Hematopoietic multipotent progenitor cell treated with erythropoietin and hydrocortisone succinate and interleukin-3 and kit ligand, for 6 days (in vitro differentiated cells): ENCODE results near the gene LRRC37A3.
"Not testable (repeated sequence)": the region's sequence is repeated elsewhere in the genome, so short reads cannot be mapped to it uniquely, and the experiment has no call there.

Source experiments
- DNase-seq: peaks from one replicate; pipeline ENCODE4 v3.0.0-alpha.2; 2015

The LRRC37A3 gene

DNA sequence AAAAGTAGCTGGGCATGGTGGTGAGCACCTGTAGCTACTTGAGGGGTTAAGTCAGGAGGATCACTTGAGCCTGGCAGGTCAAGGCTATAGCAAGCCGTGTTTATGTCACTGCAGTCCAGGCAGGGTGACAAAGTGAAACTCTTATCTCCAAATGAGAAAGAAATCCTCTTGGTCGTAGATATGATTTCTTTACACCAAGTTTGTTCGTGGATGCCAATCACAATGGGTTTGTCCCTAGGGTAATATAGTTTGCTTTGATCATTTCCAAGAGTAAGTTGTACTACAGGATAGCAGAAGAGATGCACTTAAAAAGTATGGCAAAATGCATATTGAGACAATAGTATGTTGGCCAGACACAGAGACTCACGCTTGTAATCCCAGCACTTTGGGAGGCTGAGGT, 6.0 kb upstream of the LRRC37A3 start:
- peak; percentile 26 for DNase-seq

GRCh38 chr17:64923051-64923568, 3.8 kb upstream of the LRRC37A3 start:
- peak; percentile 95 for DNase-seq

DNA sequence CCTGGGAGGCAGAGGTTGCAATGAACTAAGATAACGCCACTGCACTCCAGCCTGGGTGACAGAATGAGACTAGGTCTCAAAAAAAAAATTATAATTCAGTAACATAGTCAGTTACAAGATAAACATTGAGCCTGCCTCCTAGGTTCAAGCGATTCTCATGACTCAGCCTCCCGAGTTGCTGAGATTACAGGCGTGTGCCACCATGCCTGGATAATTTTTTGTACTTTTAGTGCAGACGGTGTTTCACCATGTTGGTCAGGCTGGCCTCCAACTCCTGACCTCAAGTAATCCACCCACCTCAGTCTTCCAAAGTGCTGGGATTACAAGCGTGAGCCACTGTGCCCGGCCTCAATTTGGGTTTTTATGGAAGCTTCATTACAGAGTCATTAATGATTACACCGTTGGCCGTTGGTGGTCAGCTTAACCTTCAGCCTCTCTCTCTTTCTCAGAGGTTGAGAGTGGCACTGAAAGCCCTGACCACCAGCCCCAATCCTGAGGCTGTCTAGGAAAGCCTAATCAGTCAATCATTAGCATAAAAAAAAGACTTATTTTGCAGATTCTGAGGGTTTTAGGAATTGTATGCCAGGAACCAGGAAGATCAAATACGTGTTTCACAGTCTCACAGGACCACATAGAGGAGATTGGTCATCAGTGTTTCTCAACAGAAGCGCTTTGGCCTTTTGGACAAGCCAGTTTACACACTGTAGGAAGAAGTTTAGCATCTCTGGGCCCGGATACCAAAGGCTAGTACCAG, 1.3 kb upstream of the LRRC37A3 start:
- peak; percentile 54 for DNase-seq

- peak; percentile 16 for DNase-seq
Measured at GRCh38 chr17:64920026-64920418, 744 bp upstream of the LRRC37A3 start.

DNA sequence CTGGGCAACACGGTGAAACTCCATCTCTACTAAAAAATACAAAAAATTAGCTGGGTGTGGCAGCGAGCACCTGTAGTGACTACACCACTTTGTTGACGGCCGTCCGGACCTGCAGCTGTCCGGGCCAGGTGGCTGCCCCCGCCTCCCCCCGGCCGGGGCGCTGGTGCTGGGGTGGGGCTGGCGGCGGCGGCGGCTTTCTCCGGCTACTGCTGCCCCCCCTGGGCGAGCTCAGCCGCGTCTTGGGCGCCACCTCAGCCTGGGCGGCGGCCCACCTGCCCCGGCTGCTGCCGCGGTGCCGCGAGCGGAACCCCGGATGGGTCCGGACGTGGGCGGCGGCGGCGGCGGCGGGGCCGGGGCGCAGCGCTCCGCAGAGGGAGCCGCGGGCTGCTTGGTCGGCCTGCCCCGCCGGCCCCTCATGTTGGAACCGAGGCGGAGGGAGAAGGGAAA, 413 bp downstream of the LRRC37A3 start:
- DNase-seq = peak; percentile 52

DNA sequence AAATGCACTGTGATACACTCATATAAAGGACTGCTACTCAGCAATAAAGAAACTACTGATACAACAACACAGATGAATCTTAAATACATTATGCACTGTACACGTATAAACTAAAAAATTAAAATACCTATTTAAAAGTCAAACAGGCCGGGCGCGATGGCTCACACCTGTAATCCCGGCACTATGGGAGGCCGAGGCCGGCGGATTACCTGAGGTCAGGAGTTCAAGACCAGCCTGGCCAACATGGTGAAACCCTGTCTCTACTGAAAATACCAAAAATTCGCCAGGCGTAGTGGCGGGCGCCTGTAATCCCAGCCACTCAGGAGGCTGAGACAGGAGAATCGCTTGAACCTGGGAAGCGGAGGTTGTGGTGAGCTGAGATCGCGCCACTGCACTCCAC, 1.7 kb downstream of the LRRC37A3 start:
- not testable (repeated sequence) for DNase-seq

DNA sequence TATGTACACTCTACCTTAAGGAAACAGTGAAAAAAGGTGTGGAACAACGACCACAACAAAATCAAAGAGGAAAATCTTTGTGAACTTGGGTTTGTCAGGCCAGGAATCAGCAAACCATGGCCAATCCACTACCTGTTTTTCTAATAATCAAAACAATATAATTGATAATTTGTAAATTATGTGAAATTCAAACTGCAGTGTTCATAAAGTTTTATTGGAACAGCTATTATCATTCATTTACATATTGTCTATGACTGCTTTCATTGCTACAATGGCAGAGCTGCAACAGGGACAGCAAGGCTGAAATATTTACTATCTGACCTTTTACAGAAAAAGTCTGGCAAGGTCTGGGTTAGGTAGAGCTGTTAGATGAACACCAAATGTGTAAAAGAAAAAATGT, 4.0 kb downstream of the LRRC37A3 start:
- DNase-seq = not testable (repeated sequence)

DNA sequence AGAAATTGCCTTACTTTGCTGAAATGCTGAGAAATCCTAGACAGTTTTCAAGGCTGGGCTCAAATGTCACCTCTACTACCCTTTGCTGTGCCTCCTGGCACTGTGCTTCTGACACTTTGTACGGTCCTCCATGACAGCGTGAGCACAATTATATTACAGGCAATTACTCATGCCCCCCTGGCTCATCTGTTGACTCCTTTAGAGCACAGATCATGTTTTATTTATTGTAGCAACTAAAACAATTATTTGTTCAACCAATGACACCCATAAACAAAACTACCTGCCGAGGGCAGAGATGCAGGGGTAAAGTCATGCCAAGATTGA, 9.1 kb downstream of the LRRC37A3 start:
- not testable (repeated sequence) for DNase-seq

- DNase-seq = not testable (repeated sequence)
Measured at GRCh38 chr17:64909511-64910190, 9.6 kb downstream of the LRRC37A3 start.

DNA sequence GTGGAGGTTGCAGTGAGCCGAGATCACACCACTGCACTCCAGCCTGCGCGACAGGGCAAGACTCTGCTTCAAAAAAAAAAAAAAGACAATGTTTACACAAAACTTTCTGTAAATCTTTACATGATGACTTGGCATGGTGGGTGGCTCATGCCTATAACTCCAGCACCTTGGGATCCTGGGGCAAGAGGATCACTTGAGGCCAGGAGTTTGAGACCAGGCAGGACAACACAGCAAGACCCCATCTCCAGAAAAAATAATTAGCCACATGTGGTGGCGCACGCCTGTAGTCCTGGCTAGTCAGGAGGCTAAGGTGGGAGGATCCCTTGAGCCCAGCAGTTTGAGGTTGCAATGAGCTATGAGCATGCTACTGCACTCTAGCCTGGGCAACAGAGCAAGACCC, 15.2 kb downstream of the LRRC37A3 start:
- peak; percentile 0 for DNase-seq

DNA sequence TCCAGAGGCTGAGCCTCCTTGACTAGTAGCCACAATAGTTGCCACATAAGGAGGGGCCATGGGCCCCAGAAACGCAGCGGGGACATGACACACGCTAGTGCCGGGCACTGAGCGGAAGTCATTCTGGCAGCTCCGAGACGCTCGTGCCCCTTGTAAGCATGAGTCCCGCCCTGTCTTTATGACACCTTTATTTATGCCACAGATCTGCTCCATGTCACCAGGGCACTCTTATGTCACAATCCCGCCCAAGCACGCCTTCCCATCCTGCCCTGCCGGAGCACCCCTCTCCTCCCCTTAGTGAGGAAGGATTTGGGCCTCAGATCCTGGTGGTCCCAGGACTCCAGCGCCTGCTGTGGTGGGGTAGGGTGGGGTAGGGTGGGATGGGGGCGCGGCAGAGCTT, 22.1 kb downstream of the LRRC37A3 start:
- not testable (repeated sequence) for DNase-seq

GRCh38 chr17:64874210-64874609, 45.1 kb downstream of the LRRC37A3 start:
- DNase-seq = not testable (repeated sequence)

- peak; percentile 83 for DNase-seq
Measured at GRCh38 chr17:64847504-64848466, 71.5 kb downstream of the LRRC37A3 start.

GRCh38 chr17:64846892-64847291, 72.4 kb downstream of the LRRC37A3 start:
- DNase-seq = peak; percentile 7

GRCh38 chr17:64843918-64844317, 75.4 kb downstream of the LRRC37A3 start:
- DNase-seq = not testable (repeated sequence)

DNA sequence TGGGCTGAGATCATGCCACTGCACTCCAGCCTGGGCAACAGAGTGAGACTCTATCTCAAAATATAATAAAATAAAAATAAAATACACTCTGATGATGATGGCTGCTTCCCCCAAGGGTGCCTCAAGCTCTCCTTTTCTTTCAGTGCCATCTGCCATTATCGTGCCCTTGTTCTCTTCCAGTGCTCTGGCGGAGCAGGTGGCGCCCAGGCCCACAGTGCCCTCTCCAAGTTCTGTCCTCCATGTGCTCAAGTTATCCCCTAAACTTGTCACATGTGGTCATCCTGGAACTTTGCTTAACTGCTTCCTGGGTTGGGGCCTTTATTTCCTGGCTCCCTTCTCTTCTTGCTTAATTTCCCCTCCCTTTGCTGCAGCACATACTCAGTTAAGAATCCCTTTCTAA, 76.4 kb downstream of the LRRC37A3 start:
- not testable (repeated sequence) for DNase-seq

- peak; percentile 14 for DNase-seq
Measured at GRCh38 chr17:64840960-64841359, 78.3 kb downstream of the LRRC37A3 start.

GRCh38 chr17:64838513-64838912, 80.8 kb downstream of the LRRC37A3 start:
- DNase-seq = not testable (repeated sequence)

DNA sequence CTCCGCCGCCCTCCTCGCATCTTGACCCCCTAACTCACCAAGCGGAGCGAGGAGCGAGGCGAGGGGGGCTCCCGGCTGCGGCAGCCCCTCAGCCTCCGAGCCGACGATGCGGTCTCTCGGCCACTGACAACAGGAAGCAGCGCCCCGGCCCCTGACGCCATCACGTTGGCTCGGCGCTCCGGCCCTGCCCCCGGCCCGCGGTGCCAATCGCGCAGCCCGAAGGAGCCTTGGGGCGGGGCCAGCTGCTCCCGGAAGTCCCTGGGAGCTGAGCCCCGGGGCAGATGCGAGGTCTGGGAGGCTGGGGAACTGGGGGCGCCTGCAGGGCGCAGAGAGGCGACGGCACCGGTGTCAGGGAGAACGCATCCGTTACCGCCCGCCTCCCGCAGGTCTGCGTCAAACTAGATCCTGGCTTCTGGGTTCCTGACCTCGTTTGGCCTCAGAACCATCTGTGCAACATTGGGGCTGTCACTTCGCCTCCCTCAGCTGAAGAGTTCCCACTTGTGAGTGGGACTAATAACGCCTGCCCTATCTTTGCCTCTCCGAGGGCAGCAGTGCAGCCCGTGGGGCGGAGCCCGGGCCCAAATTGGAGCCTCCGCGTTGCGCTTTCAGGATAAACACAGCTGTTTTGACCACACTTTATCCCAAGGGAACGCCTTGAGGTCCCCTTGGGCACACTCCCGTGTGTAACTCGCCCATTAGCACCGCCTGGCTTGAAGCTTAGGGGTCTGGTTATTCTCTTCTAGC, 82.1 kb downstream of the LRRC37A3 start:
- DNase-seq = peak; percentile 89

- DNase-seq = peak; percentile 34
Measured at GRCh38 chr17:64836623-64837017, 82.7 kb downstream of the LRRC37A3 start.

GRCh38 chr17:64834060-64834459, 85.2 kb downstream of the LRRC37A3 start:
- not testable (repeated sequence) for DNase-seq

- DNase-seq = not testable (repeated sequence)
Measured at GRCh38 chr17:64830631-64831040, 88.6 kb downstream of the LRRC37A3 start.
